ENCODE results near the gene KIFC3.

Gene KIFC3

GRCh38 chr16:57778658-57779057 lies 23.6 kb downstream of the KIFC3 start:
- Histone ChIP-seq H3K36me3 (ENCODE audit: control insufficient read depth in 2 of 2, insufficient read depth in 1 of 2, low read length in 2 of 2) (no peaks in the 10 kb centered on the region), H3K4me3 (ENCODE audit: low read depth, low read length) (no peak overlapping the region), H3K4me1 (ENCODE audit: control insufficient read depth, insufficient read depth, low read length) (no peaks in the 10 kb centered on the region), H3K27ac (ENCODE audit: extremely low read depth, low read depth, low read length) (no peak overlapping the region), H3K9me3 (ENCODE audit: control insufficient read depth, insufficient read depth, low read depth, low read length) (no peaks in the 10 kb centered on the region)
- POLR2A ChIA-PET = no interaction called here
- CTCF ChIA-PET = interaction anchor here (0.6 kb wide), 1 partner anchor 86 kb away, joined by 3 read pairs; no protein-coding TSS in a partner anchor
- TF ChIP-seq ZNF394 (tag by site-specific recombination; IDR thresholded peaks at IDR 0.05; ENCODE audit: borderline replicate concordance) = 0 out of 2 replicates have a peak, but pooled peaks have one; percentile 30
- no peak for TF ChIP-seq IKZF3 (tag by site-specific recombination; IDR thresholded peaks at IDR 0.05)
- no peak for TF ChIP-seq GFI1B (tag by site-specific recombination; IDR thresholded peaks at IDR 0.05)

GRCh38 chr16:57775661-57776469 lies 26.4 kb downstream of the KIFC3 start:
- Histone ChIP-seq H3K9me3 (ENCODE audit: control insufficient read depth, insufficient read depth, low read depth, low read length) (no peaks in the 10 kb centered on the region), H3K27ac (ENCODE audit: extremely low read depth, low read depth, low read length) (no peak overlapping the region), H3K36me3 (ENCODE audit: control insufficient read depth in 2 of 2, insufficient read depth in 1 of 2, low read length in 2 of 2) (no peaks in the 10 kb centered on the region), H3K4me1 (ENCODE audit: control insufficient read depth, insufficient read depth, low read length) (no peaks in the 10 kb centered on the region), H3K4me3 (ENCODE audit: low read depth, low read length) (no peak overlapping the region)
- ChIA-PET CTCF (interaction anchor here (0.6 to 1.2 kb wide), 3 partner anchors 15 to 124 kb away, joined by 3 to 5 read pairs (median 4); no protein-coding TSS in a partner anchor), POLR2A (no interaction called here)
- TF ChIP-seq ZNF449 (tag by site-specific recombination; IDR thresholded peaks at IDR 0.05) (peak; percentile 17; the same call in 1 of the 2 replicates), ZFP37 (tag by site-specific recombination; IDR thresholded peaks at IDR 0.05) (no peak), ZNF658 (tag by site-specific recombination; IDR thresholded peaks at IDR 0.05) (no peak), ZNF660 (tag by site-specific recombination; IDR thresholded peaks at IDR 0.05) (no peak), ZNF580 (tag by site-specific recombination; IDR thresholded peaks at IDR 0.05) (no peak), ZNF692 (tag by site-specific recombination; IDR thresholded peaks at IDR 0.05) (no peak), GLI4 (tag by site-specific recombination; IDR thresholded peaks at IDR 0.05) (no peak), ZNF530 (tag by site-specific recombination; IDR thresholded peaks at IDR 0.05; ENCODE audit: low read depth) (no peak), ZFP3 (tag by site-specific recombination; IDR thresholded peaks at IDR 0.05; ENCODE audit: low read depth) (no peak), ZNF133 (tag by site-specific recombination; IDR thresholded peaks at IDR 0.05) (no peak), ZNF155 (tag by site-specific recombination; IDR thresholded peaks at IDR 0.05) (no peak), CTCF (tag by site-specific recombination; IDR thresholded peaks at IDR 0.05) (peak; percentile 93), ZNF10 (tag by site-specific recombination; IDR thresholded peaks at IDR 0.05) (no peak), ZNF175 (tag by site-specific recombination; IDR thresholded peaks at IDR 0.05) (no peak)
